Upper lobe of right lung (tissue), 1 donor: Measurements from ENCODE around the gene CHMP1B. TPM values are rescaled to one million over a fixed set of nuclear protein-coding genes. Genes with fewer than 3 reads are reported as not detected.
A peak's percentile ranks its signal among the peaks of the same experiment; 100 is the strongest.

ENCODE experiments used
- ATAC-seq: fragments of 200-7000 bp; cut with Tn5 transposase; one replicate; pipeline ENCODE4 v1.9.1; 2020; ENCODE audit warnings: mild to moderate bottlenecking, moderate library complexity
- DNase-seq: peaks from one replicate; pipeline ENCODE4 v3.0.0-alpha.2; 2020
- H3K27ac ChIP-seq: fragments of 200-600 bp; one replicate; pipeline ENCODE4 v1.8.0; 2022
- H3K27me3 ChIP-seq: fragments of 200-600 bp; one replicate; pipeline ENCODE4 v1.8.0; 2022; ENCODE audit warnings: mild to moderate bottlenecking
- H3K36me3 ChIP-seq: fragments of 200-600 bp; one replicate; pipeline ENCODE4 v1.8.0; 2022
- H3K4me1 ChIP-seq: fragments of 200-600 bp; one replicate; pipeline ENCODE4 v1.8.0; 2022
- H3K4me3 ChIP-seq: fragments of 200-600 bp; one replicate; pipeline ENCODE4 v1.8.0; 2022; ENCODE audit warnings: mild to moderate bottlenecking
- H3K9me3 ChIP-seq: fragments of 200-600 bp; one replicate; pipeline ENCODE4 v1.8.0; 2022
- CTCF ChIP-seq: fragments of 200-600 bp; IDR thresholded peaks from one replicate; pipeline ENCODE4 v1.8.0; 2022; ENCODE audit warnings: antibody characterized with exemption
- intact Hi-C: fragments of 100-400 bp; cut with DNase I; formaldehyde crosslinking; loops from one replicate; pipeline ENCODE4 v1.11.0; 2022
- total RNA-seq: library from RNA; stranded (reverse); fragmentation: NEBNext Ultra II Directional; extraction: Animal tissue kit (Norgen Biotek cat#: 25700); gene quantifications from one replicate; pipeline ENCODE4 v1.2.1, GENCODE V29; 2021
- donor health status: DM: no; HTN: yes; CAD: no; lungs with severe emphysema.

CHMP1B gene
- total RNA-seq, 1 donor from 2014 or later = 42.6 TPM

GRCh38 chr18:11882636-11883035, 31.4 kb downstream of the CHMP1B start:
- Histone ChIP-seq H3K27ac (no peak overlapping the region), H3K27me3 (no peaks in the 10 kb centered on the region), H3K36me3 (peaks cover 38% of the 10 kb centered on the region)

GRCh38 chr18:11883153-11883552, 31.9 kb downstream of the CHMP1B start:
- Histone ChIP-seq H3K9me3 (no peaks in the 10 kb centered on the region), H3K27me3 (no peaks in the 10 kb centered on the region), H3K27ac (no peak overlapping the region), H3K36me3 (peaks cover 43% of the 10 kb centered on the region), H3K4me3 (no peak overlapping the region), H3K4me1 (peaks cover 5% of the 10 kb centered on the region)
- ATAC-seq (peak; percentile 51), DNase-seq (no peak)
- intact Hi-C loops = no loop called here
- no peak for TF ChIP-seq CTCF

More at GRCh38 chr18:11882636-11883035, 31.4 kb downstream of the CHMP1B start:
- Histone ChIP-seq H3K9me3 (no peaks in the 10 kb centered on the region), H3K4me1 (no peaks in the 10 kb centered on the region), H3K4me3 (no peak overlapping the region)
- DNase-seq = no peak
- intact Hi-C loops = no loop called here
- ATAC-seq = no peak
- TF ChIP-seq CTCF = no peak

- no peaks in the 10 kb centered on the region for H3K9me3 ChIP-seq
- intact Hi-C loops = no loop called here
- H3K4me1 ChIP-seq = peaks cover 5% of the 10 kb centered on the region
- peaks cover 55% of the 10 kb centered on the region for H3K36me3 ChIP-seq
- no peaks in the 10 kb centered on the region for H3K27me3 ChIP-seq
- ATAC-seq (no peak), DNase-seq (no peak)
- H3K27ac ChIP-seq = no peak overlapping the region
- H3K4me3 ChIP-seq = no peak overlapping the region
- TF ChIP-seq CTCF = no peak
Observed at GRCh38 chr18:11884396-11885030, 33.3 kb downstream of the CHMP1B start.

GRCh38 chr18:11885278-11885947, 34.2 kb downstream of the CHMP1B start:
- ATAC-seq = peak; percentile 14
- Histone ChIP-seq H3K27ac (no peak overlapping the region), H3K4me3 (no peak overlapping the region), H3K36me3 (peaks cover 64% of the 10 kb centered on the region), H3K27me3 (no peaks in the 10 kb centered on the region), H3K9me3 (no peaks in the 10 kb centered on the region), H3K4me1 (peaks cover 5% of the 10 kb centered on the region)
- TF ChIP-seq CTCF = no peak
- intact Hi-C loops = no loop called here
- DNase-seq = no peak

- ATAC-seq = no peak
Observed at GRCh38 chr18:11886577-11887110, 35.4 kb downstream of the CHMP1B start.

More at GRCh38 chr18:11886577-11887110, 35.4 kb downstream of the CHMP1B start:
- DNase-seq = no peak
- no peak overlapping the region for H3K27ac ChIP-seq
- H3K9me3 ChIP-seq = no peaks in the 10 kb centered on the region
- no peak for TF ChIP-seq CTCF
- peaks cover 73% of the 10 kb centered on the region for H3K36me3 ChIP-seq
- intact Hi-C loops = no loop called here
- H3K4me3 ChIP-seq = no peak overlapping the region
- H3K27me3 ChIP-seq = no peaks in the 10 kb centered on the region
- H3K4me1 ChIP-seq = peaks cover 5% of the 10 kb centered on the region
